Mucosa of gallbladder (tissue), 1 donor: Measurements from ENCODE around the gene PPRC1. TPM values are rescaled to one million over a fixed set of nuclear protein-coding genes. Genes with fewer than 3 reads are reported as not detected.

Source experiments
- DNase-seq: peaks from one replicate; pipeline ENCODE4 v3.0.0-alpha.2; 2020; ENCODE audit warnings: low spot score
- total RNA-seq: library from RNA; stranded (reverse); gene quantifications from one replicate; pipeline ENCODE4 v1.2.1, GENCODE V29; 2021
- donor health status: DM: no; HTN: no; CAD: no.

The PPRC1 gene
- total RNA-seq, 1 donor from 2014 or later: 20.8 TPM

DNA sequence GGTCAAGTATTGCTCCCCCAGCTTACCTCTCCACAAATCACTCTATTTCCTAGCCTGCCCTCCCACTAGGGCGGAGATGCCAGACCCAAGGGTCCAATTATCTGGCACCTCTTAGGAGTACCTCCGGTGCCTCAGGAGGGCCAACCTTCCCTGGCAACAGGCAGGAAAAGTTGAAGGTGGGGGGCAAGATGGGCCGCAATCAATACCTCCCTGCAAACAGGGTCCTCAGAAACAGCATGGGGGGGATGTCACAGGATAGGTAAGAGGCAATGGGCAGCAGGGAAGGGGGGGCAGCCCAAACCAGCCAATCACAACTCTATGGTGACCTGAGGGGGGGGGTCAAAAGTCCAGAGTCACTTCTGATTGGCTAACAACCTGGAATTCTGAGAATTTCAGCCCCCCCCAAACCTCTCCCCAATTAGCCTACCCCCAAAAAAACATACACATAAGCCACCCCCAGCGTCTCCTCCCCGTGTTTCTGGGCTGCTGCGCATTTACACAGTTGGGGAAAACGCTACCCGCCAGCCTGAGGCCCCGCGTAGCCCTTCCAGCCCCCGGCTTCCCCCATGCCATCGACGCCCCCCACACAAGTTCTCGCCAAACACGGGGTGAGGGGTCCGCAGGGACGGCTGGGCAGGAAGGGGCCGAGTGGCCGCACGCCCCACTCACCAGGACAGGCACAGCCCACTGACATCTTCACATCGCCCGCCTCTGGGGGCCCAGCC is 13.3 kb upstream of the PPRC1 start:
- peak; percentile 78 for DNase-seq

DNA sequence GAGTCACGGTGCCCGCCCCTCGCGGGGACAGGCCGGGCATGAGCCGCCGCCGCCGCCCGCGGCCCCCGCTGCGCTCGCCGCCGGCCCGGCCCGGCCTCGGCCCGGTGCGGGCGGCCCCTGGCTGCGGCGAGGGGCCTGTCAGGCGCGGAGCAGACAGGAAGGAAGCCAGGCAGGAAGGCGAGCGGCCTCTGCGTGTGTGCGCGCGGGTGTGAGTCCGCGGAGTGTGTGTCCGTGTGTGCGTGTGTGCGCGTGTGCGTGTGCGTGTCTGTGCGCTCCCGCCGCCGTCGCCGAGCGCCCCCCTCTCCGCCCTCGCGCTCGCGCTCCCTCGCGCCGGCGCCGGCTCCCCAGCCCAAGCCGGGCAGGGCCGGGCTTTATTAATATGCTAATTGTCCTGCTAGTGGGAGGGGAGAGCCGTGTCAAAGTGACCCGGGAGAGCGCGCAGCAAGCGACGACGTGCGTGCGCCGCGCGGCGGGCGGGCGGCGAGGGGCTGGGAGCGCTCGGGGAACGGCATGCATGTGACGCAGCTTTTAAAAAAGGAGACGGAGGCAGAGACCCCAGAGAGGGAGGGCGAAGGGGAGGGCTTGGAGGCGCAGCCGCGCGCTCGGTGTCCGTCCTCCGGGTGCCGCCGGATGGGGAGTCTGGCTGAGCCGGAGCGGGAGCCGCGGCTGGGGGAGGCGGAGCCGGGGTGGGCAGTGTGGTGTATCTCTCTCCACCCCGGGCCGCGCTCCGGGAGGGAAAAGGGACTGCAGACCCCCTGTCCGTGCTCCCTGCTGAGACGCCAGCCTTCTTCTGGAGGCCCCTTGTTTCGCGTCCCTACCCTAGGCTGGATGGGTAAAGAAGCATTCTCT is 12.5 kb upstream of the PPRC1 start, which contains the start of gene LDB1:
TSS of gene LDB1 (minus strand) at position 227 of the 849 bp plus-strand sequence. CDS start 258 bp downstream, outside the sequence.
- peak; percentile 80 for DNase-seq

DNA sequence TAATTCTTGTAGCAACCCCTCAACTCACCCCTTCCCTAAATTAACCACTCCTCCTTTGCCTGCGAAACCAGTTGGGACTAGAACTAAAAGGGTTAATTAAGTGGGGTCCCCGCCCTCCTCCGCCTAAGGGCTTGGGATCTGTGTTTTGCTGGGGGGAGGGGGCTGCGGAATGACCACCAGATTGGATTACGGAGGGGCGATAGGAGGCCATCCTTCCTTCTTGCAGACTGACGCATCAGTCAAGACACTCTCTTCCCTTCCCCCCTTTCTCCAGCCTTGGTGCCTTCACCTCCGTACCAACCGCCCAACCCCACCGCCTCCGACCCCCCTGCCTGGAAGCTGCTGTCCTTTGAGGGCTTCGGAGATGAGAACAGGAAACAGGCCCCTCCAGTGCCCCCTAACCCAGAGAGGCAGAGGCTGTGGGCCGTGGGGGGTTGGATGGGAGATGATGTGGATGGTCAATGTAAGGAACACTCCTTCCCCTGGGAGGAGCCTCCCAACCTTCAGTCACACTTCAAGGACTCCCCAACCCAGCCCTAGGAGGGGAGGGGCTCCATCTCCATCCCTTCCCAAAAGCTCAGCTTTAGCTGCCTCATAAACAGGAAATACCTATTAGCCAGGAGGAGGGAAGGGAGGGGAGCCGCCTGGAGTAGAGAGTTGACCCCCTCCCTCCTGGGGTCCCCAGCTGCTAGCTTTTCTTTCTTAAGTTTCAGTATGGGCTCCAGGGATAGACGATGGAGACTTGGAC is 11.7 kb upstream of the PPRC1 start:
- peak; percentile 67 for DNase-seq

DNA sequence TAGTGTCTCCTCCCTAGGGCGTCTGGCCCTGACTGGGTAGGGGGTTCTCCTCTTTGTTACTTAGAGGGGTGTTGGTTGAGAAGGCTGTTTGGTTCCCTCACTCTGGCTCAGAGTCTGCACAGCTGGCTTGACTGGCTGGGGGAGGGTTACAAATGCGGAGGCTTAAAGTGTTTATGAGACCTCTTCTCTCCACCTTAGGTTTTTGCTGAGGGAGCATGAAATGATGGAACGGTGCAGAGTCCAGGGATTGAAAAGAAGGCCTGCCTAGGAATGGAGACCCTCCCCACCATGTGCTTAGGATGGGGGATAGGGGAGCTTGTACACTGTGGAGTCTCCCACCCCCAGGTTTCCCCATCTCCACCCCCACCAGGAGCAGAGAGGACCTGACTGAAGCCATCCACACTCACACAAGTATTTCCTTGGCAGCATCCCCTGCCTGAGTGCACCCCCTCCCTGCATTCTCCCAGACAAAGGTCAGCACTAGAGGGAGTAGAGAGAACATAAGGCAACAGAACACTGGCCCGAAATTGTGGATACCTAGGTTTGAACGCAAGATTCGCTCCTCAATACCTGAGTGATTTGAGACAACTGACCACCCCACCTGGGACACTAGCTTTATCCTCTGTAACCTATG is 11.0 kb upstream of the PPRC1 start:
- peak; percentile 30 for DNase-seq

DNA sequence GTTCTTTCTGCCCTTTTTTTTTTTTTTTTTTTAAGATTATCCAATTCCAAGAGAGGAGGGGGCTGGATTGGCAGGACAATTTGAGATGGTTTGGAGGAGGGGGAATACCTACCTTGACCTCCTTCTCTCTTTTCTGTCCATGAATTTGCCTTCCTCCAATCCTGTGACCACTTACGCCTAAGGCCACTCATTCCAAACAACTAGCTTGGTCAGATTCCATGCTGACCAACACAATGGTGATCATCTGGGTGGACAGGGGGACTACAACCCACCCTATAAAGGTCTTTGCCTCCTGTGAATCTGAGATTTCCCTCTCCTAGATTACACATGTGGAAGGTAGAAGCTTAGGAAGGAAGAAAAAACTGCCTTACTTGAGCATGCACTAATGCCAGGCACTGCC is 10.4 kb upstream of the PPRC1 start:
- DNase-seq: no peak

DNA sequence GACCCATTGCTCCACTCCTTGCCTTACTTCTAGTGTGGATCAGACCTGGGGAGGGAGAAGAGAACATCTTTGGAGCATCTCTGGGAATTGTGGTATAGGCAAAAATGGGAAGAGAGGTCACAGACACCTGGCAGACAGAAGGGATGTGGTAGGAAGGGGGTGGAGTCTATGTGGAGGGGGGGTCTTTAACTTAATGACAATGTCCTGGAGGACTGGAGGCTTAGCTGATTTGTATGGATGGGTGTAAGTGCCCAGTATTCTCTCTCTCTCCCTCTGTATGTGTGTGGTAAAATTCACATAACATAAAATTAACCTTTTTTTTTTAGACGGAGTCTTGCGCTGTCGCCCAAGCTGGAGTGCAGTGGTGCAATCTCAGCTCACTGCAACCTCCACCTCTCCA is 9.6 kb upstream of the PPRC1 start:
- no peak for DNase-seq

DNA sequence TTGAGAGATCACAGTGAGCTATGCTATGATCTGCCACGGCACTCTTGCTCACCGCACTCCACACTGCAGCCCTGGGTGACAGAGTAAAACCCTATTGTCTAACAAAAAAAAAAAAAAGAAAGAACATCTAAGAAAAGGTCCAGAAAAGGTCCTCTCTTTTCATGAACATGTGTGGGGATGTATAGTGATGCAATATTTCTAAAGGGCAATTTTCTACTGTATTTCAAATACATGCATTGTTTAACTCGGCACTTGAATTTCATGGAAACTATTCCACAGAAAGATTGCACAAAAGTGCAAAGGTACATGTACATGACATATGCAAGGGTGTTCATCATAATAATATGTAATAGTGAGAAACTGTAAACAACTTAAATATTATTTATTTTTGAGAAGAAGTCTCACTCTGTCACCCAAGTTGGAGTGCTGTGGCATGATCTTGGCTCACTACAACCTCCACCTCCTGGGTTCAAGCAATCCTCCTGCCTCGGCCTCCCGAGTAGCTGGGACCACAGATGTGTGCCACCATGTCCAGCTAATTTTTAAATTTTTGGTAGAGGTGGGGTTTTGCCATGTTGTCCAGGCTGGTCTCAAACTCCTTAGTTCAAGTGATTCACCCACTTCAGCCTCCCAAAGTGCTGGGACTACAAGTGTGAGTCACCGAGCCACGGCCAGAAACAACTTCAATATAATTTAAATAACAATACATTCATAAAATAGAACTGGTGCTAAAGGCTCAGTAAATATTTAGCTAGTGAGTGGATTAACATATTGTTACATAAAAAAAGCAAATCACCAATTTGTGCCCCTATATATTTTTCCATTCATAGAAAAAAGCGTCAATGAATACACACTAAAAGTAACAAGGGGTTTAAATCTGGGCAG is 1.3 kb upstream of the PPRC1 start:
- DNase-seq: no peak

DNA sequence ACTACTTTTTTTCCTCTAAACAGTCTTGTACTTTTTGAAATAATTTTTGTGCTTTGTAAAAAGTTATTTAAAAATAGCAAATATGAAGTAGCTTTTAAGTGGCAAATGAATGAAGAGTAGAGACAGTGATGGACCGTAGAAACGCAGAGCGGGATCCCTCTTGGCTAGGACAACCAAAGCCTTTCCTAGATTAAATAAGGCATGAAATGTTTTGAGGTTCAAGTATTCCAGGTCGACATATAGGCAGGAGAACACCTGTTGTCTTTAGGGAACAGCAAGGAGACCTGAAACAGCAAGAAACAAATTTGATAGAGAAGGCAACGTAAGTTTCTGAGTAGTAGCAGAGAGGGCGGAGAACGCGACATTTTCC is 662 bp upstream of the PPRC1 start:
- no peak for DNase-seq

DNA sequence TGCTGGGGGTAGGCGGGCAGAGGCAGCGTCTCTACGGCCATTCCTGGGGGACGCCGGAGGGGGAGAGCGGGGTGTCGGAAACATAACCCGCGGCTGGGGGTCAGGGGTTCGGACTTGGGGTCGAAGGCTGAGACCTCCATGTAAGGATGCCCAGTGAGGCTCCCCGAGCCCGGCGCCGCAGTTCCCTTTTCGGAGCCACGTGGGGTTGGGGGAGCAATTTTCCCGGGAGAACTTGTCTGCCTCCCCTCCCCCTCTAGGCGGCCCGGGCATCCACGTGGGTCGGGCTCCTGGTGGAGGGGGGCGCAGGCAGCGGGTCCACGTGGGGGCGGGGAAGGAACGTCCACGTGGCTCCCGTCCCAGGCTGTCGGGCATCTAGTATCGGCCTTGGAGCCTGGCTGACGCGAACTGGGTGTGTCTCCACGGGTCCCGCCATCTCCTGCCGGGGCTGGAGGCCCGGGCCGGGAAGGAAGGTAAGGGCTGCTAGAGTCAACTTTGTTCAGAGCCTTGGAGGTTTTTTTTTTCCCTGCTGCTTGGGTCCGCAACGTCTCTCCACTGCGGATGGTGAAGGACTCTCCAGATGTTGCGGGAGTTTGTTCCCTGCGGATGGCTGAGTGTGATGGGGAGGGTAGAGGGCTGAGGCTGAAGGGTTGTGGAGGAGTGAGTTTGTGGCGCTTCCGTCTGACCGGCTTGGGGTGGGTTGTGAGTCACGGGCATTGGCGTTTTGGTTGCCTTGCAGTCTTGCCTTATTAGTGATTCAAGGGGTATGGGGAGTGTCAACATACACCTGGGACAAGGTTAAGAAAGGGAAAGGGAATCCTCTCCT is 744 bp downstream of the PPRC1 start:
- DNase-seq: peak; percentile 58

DNA sequence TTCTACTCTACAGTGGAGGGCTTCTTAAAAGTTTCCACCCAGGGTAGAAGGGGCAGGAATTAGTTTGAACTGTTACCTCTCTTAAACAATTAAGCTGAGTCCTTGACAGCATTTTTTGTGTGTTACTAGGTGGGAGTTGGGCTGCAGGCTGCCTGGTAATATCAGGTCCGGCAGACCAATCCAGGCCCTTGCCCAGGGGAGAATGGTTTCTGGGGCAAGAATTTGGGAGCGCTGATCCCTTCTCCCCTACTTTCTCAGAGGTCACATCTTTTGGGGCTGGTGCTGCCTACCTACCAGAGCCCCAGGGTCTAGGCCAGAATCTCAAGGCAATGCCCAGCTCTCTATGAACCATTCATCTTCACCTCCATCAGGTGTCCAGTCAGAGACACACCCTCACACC is 1.6 kb downstream of the PPRC1 start:
- DNase-seq: no peak

DNA sequence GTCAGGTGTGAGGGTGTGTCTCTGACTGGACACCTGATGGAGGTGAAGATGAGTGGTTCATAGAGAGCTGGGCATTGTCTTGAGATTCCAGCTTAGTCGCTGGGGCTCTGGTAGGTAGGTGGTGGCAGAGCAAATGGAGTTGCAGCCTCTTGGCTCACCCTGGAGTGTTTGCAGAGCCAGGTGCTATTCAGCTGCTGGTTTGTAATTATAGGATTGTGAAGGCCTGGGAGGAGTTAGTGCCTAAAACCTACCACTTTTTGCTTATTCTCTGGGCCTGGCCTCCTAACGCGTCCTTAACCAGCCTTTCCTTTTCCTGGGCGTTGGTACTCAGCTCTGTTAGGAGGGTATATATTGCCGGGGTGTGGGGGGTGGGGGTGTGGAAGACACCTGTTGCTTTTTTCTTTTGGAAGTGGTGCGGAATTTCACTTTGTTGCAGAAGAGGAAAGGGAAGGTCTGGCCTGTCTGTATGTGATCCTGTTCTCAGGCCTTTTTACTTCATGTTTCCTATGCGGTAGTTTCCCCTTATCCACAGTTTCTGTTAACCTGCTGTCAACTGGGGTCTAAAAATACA is 3.2 kb downstream of the PPRC1 start:
- no peak for DNase-seq

DNA sequence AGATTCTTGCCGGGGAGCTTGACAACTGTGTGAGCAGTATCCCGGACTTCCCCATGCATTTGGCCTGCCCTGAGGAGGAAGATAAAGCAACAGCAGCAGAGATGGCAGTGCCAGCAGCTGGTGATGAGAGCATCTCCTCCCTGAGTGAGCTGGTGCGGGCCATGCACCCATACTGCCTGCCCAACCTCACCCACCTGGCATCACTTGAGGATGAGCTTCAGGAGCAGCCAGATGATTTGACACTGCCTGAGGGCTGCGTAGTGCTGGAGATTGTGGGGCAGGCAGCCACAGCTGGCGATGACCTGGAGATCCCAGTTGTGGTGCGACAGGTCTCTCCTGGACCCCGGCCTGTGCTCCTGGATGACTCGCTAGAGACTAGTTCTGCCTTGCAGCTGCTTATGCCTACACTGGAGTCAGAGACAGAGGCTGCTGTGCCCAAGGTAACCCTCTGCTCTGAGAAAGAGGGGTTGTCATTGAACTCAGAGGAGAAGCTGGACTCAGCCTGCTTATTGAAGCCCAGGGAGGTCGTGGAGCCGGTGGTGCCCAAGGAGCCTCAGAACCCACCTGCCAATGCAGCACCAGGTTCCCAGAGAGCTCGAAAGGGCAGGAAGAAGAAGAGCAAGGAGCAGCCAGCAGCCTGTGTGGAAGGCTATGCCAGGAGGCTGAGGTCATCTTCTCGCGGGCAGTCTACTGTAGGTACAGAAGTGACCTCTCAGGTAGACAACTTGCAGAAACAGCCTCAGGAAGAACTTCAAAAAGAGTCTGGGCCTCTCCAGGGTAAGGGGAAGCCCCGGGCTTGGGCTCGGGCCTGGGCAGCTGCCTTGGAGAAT is 6.7 kb downstream of the PPRC1 start:
- no peak for DNase-seq

DNA sequence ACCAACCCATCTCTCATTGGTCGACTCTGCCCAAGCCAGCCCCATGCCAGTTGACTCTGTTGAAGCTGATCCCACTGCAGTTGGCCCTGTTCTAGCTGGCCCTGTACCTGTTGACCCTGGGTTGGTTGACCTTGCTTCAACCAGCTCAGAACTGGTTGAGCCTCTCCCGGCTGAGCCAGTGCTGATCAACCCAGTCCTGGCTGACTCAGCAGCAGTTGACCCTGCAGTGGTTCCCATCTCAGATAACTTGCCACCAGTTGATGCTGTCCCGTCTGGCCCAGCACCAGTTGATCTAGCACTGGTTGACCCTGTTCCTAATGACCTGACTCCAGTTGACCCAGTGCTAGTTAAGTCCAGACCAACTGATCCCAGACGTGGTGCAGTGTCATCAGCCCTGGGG is 7.4 kb downstream of the PPRC1 start:
- no peak for DNase-seq

DNA sequence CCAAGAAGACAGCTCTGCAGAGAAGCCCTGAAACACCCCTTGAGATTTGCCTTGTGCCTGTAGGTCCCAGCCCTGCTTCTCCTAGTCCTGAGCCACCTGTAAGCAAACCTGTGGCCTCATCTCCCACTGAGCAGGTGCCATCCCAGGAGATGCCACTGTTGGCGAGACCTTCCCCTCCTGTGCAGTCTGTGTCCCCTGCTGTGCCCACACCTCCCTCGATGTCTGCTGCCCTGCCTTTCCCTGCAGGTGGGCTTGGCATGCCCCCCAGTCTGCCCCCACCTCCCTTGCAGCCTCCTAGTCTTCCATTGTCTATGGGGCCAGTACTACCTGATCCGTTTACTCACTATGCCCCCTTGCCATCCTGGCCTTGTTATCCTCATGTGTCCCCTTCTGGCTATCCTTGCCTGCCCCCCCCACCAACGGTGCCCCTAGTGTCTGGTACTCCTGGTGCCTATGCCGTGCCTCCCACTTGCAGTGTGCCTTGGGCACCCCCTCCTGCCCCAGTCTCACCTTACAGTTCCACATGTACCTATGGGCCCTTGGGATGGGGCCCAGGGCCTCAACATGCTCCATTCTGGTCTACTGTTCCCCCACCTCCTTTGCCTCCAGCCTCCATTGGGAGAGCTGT is 8.2 kb downstream of the PPRC1 start:
- no peak for DNase-seq

DNA sequence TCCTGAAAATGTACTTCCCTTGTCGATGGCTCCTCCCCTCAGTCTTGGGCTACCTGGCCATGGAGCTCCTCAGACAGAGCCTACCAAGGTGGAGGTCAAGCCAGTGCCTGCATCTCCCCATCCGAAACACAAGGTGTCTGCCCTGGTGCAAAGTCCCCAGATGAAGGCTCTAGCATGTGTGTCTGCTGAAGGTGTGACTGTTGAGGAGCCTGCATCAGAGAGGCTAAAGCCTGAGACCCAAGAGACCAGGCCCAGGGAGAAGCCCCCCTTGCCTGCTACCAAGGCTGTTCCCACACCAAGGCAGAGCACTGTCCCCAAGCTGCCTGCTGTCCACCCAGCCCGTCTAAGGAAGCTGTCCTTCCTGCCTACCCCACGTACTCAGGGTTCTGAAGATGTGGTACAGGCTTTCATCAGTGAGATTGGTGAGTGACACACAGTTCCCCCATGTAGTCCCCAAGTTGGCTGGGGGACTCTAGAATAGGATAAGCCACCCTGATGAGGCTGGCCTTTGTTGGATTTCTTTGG is 8.8 kb downstream of the PPRC1 start:
- no peak for DNase-seq

DNA sequence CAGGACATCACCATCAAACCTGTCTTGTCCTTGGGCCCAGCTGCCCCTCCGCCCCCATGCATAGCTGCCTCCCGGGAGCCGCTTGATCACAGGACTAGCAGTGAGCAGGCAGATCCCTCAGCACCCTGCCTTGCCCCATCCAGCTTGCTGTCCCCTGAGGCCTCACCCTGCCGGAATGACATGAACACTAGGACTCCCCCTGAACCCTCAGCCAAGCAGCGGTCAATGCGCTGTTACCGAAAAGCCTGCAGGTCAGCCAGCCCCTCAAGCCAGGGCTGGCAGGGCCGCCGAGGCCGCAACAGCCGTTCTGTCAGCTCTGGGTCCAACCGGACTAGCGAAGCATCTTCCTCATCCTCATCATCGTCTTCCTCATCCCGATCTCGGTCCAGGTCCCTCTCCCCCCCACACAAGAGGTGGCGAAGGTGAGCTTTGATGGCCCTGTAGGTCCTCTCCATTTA is 14.2 kb downstream of the PPRC1 start:
- no peak for DNase-seq

DNA sequence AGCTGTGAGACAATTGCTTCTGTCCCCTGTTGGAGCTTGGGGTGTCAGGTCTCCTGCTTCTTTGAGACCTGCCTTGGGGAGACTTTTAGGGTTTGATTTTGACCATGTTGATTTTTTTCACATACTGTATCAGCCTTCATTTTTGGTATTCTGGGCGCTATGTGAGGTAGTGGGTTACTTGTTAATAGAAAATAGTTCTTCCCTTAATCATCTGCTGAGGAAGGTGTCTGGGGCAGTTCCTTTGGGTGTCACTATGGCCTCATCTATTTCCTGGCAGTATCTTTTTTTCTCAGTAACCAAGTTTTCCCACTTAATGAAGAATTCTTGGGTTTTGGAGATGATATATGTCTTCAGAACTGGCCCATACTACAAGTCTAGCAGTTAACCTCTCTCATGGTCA is 14.7 kb downstream of the PPRC1 start:
- DNase-seq: no peak

DNA sequence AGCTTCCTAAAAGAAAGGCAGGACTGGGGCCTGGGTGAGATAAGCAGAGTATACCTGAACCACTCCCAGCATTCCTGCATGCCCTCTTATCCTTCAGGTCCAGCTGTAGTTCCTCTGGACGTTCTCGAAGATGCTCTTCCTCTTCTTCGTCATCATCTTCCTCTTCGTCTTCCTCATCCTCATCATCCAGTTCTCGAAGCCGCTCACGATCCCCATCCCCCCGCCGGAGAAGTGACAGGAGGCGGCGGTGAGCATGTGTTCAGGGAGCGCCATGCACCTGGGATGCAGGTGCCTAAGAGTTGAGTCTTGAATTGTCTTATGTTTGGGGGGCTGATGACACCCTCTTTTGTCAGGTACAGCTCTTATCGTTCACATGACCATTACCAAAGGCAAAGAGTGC is 15.4 kb downstream of the PPRC1 start:
- no peak for DNase-seq
